H9 (cell line): ENCODE results near the gene TAF13. TPM values are rescaled to one million over a fixed set of nuclear protein-coding genes. Genes with fewer than 3 reads are reported as not detected.

Experiments
- DNase-seq: peaks from one replicate; pipeline ENCODE4 v3.0.0-alpha.2; 2017
- H2AFZ ChIP-seq: one replicate; pipeline ENCODE4 v1.6.1; 2013; ENCODE audit warnings: mild to moderate bottlenecking, low read length, control low read depth, moderate library complexity
- H2AK5ac ChIP-seq: 2 replicates; pipeline ENCODE4 v1.6.1; 2013; ENCODE audit warnings: low read length, control low read depth, mixed read lengths; ENCODE audit not compliant: insufficient read length
- H2BK120ac ChIP-seq: one replicate; pipeline ENCODE4 v1.6.1; 2013; ENCODE audit warnings: low read depth, mild to moderate bottlenecking, low read length, control low read depth, inconsistent platforms; ENCODE audit not compliant: poor library complexity, severe bottlenecking
- H2BK12ac ChIP-seq: 2 replicates; pipeline ENCODE4 v1.6.1; 2013; ENCODE audit warnings: low read length, control low read depth, mixed read lengths, low read depth; ENCODE audit not compliant: insufficient read length
- H2BK15ac ChIP-seq: 2 replicates; pipeline ENCODE4 v1.6.1; 2013; ENCODE audit warnings: low read depth, low read length, control low read depth
- H2BK20ac ChIP-seq: one replicate; pipeline ENCODE4 v1.6.1; 2013; ENCODE audit warnings: low read depth, mild to moderate bottlenecking, low read length, control low read depth, inconsistent platforms; ENCODE audit not compliant: poor library complexity, severe bottlenecking
- H2BK5ac ChIP-seq: 2 replicates; pipeline ENCODE4 v1.6.1; 2013; ENCODE audit warnings: low read length, control low read depth, mixed read lengths; ENCODE audit not compliant: insufficient read length
- H3K14ac ChIP-seq: 2 replicates; pipeline ENCODE4 v1.6.1; 2013; ENCODE audit warnings: low read length, control low read depth; ENCODE audit not compliant: insufficient read depth
- H3K18ac ChIP-seq: 2 replicates; pipeline ENCODE4 v1.6.1; 2013; ENCODE audit warnings: low read depth, mild to moderate bottlenecking, mixed read lengths, low read length, control low read depth; ENCODE audit not compliant: insufficient read length
- H3K23ac ChIP-seq: 2 replicates; pipeline ENCODE4 v1.6.1; 2013; ENCODE audit warnings: low read length, control low read depth, mixed read lengths, low read depth; ENCODE audit not compliant: insufficient read length
- H3K23me2 ChIP-seq: 2 replicates; pipeline ENCODE4 v1.6.1; 2013; ENCODE audit warnings: low read depth, mild to moderate bottlenecking, mixed read lengths, low read length, control low read depth; ENCODE audit not compliant: insufficient read length, poor library complexity, severe bottlenecking
- H3K27ac ChIP-seq: 2 replicates; pipeline ENCODE4 v1.5.1; 2013; ENCODE audit warnings: low read length, control low read depth, mixed read lengths, low read depth; ENCODE audit not compliant: insufficient read length
- H3K27me3 ChIP-seq: 2 replicates; pipeline ENCODE4 v1.6.1; 2013; ENCODE audit warnings: low read length, control low read depth, inconsistent platforms; ENCODE audit not compliant: insufficient read depth
- H3K4ac ChIP-seq: 2 replicates; pipeline ENCODE4 v1.6.1; 2013; ENCODE audit warnings: low read depth, mild to moderate bottlenecking, control low read depth, inconsistent platforms, low read length, moderate library complexity
- H3K4me1 ChIP-seq: 2 replicates; pipeline ENCODE4 v1.6.1; 2013; ENCODE audit warnings: low read length, control low read depth, inconsistent platforms; ENCODE audit not compliant: insufficient read depth
- H3K4me2 ChIP-seq: 2 replicates; pipeline ENCODE4 v1.6.1; 2013; ENCODE audit warnings: low read length, control low read depth, mixed read lengths; ENCODE audit not compliant: insufficient read length, insufficient read depth
- H3K56ac ChIP-seq: 2 replicates; pipeline ENCODE4 v1.6.1; 2013; ENCODE audit warnings: low read depth, mild to moderate bottlenecking, mixed read lengths, low read length, control low read depth; ENCODE audit not compliant: insufficient read length
- H3K79me1 ChIP-seq: 2 replicates; pipeline ENCODE4 v1.6.1; 2013; ENCODE audit warnings: low read depth, mild to moderate bottlenecking, moderate library complexity, low read length, control low read depth, inconsistent platforms; ENCODE audit not compliant: insufficient read depth, poor library complexity, severe bottlenecking
- H3K79me2 ChIP-seq: 2 replicates; pipeline ENCODE4 v1.6.1; 2013; ENCODE audit warnings: low read length, control low read depth, inconsistent platforms; ENCODE audit not compliant: insufficient read depth
- H3K9ac ChIP-seq: 2 replicates; pipeline ENCODE4 v1.6.1; 2013; ENCODE audit warnings: low read length, control low read depth, mixed read lengths; ENCODE audit not compliant: insufficient read length; ENCODE audit errors: extremely low read depth
- H3K9me3 ChIP-seq: one replicate; pipeline ENCODE4 v1.6.1; 2013; ENCODE audit warnings: low read depth, low read length, inconsistent platforms; ENCODE audit not compliant: control insufficient read depth
- H3T11ph ChIP-seq: one replicate; pipeline ENCODE4 v1.6.1; 2013; ENCODE audit warnings: mild to moderate bottlenecking, low read length, control low read depth, inconsistent platforms
- H4K20me1 ChIP-seq: one replicate; pipeline ENCODE4 v1.6.1; 2013; ENCODE audit not compliant: control insufficient read depth, insufficient read length, insufficient read depth
- H4K5ac ChIP-seq: 2 replicates; pipeline ENCODE4 v1.6.1; 2013; ENCODE audit warnings: low read depth, mild to moderate bottlenecking, mixed read lengths, low read length, control low read depth; ENCODE audit not compliant: insufficient read length
- H4K8ac ChIP-seq: replicated peaks from 2 replicates; pipeline ENCODE4 v1.6.1; 2013; ENCODE audit warnings: low read length, control low read depth, mixed read lengths, low read depth; ENCODE audit not compliant: insufficient read length
- H4K91ac ChIP-seq: 2 replicates; pipeline ENCODE4 v1.6.1; 2013; ENCODE audit warnings: low read depth, mild to moderate bottlenecking, moderate library complexity, mixed read lengths, low read length, control low read depth; ENCODE audit not compliant: insufficient read length
- H3K27ac Mint-ChIP-seq, 3 experiments: 2 replicates in 2 of 3; 3 replicates in 1 of 3; pipeline ENCODE4 v1.8.0; 2020 to 2021; ENCODE audit warnings: mixed read lengths in 3 of 3, mild to moderate bottlenecking in 1 of 3, moderate library complexity in 1 of 3
- H3K27me3 Mint-ChIP-seq: 2 replicates; pipeline ENCODE4 v1.8.0; 2021; ENCODE audit warnings: low read depth, mild to moderate bottlenecking, moderate library complexity, mixed read lengths
- H3K36me3 Mint-ChIP-seq, 3 experiments: 2 replicates in 2 of 3; 3 replicates in 1 of 3; pipeline ENCODE4 v1.8.0; 2020 to 2021; ENCODE audit warnings: low read depth in 3 of 3, mixed read lengths in 3 of 3; ENCODE audit not compliant: insufficient read depth in 1 of 3
- H3K4me1 Mint-ChIP-seq, 2 experiments: 2 replicates each; pipeline ENCODE4 v1.8.0; 2020; ENCODE audit warnings: mixed read lengths in 2 of 2
- H3K4me3 Mint-ChIP-seq, 2 experiments: 2 replicates in 1 of 2; 3 replicates in 1 of 2; pipeline ENCODE4 v1.8.0; 2020 to 2021; ENCODE audit warnings: mild to moderate bottlenecking in 2 of 2, mixed read lengths in 2 of 2, moderate library complexity in 1 of 2
- H3K9me3 Mint-ChIP-seq, 2 experiments: 2 replicates in 1 of 2; 3 replicates in 1 of 2; pipeline ENCODE4 v1.8.0; 2020; ENCODE audit warnings: mild to moderate bottlenecking in 2 of 2, mixed read lengths in 2 of 2, moderate library complexity in 1 of 2
- CTCF ChIP-seq: fragments of 200-600 bp; sonication (generic); conservative IDR thresholded peaks from 3 replicates; pipeline ENCODE4 v1.8.0; 2021; ENCODE audit warnings: antibody characterized with exemption, mild to moderate bottlenecking
- WGBS: extraction: QIAGEN DNeasy Blood & Tissue Kit; methylation state at CpG from one replicate; pipeline ENCODE4 v1.1.7; 2013; ENCODE audit warnings: missing lambda C conversion rate, low lambda C conversion rate, mixed read lengths; ENCODE audit not compliant: insufficient read length; ENCODE audit errors: extremely low coverage; 5-methylcytosine and 5-hydroxymethylcytosine counted together
- total RNA-seq: library from RNA; stranded (reverse); gene quantifications from 2 replicates; pipeline ENCODE4 v1.2.1, GENCODE V29; 2021

Gene TAF13
- total RNA-seq, 1 experiment from 2014 or later: 50.9 TPM

DNA sequence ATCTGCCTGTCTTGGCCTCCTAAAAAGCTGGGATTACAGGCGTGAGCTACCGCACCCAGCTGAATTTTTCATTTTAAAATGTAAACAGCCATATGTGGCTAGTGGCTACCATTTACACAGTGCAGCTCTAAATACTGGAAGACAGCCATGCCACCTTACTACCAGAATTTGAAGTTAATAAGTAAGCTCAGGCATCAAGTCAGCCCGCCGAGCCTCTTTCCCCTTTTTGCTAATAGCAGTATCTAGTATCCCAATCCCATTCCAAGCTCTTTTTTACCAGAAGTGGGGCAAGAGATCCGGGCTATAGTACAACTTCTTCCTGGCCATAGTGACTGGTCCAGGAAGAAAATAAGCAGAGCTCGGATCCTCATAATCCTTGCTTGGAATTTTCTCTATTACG, 15.1 kb downstream of the TAF13 start:
- no peak overlapping the region for H3K4ac ChIP-seq
- no peak for TF ChIP-seq CTCF
- WGBS: no CpG with 5 or more reads among the region's 7 CpGs

More for the DNA sequence above, 15.1 kb downstream of the TAF13 start:
- Mint-ChIP-seq H3K27ac (no peak overlapping the region), H3K4me3 (no peak overlapping the region), H3K36me3 (peaks cover 8 to 26% (median 19%) of the 10 kb centered on the region in 3 experiments; a peak in 5 of 7 replicates), H3K9me3 (no peaks in the 10 kb centered on the region), H3K4me1 (no peaks in the 10 kb centered on the region), H3K27me3 (no peaks in the 10 kb centered on the region; the same call in 1 of the 2 replicates)
- Histone ChIP-seq H3K23ac (no peak overlapping the region), H3K14ac (no peak overlapping the region), H2BK5ac (no peak overlapping the region), H2AFZ (no peak overlapping the region), H2BK120ac (no peak overlapping the region), H3K27ac (no peak overlapping the region), H3K9ac (no peak overlapping the region), H3T11ph (no peak overlapping the region), H3K23me2 (no peaks in the 10 kb centered on the region), H3K9me3 (no peaks in the 10 kb centered on the region), H4K91ac (no peak overlapping the region), H2AK5ac (no peak overlapping the region), H3K4me2 (no peak overlapping the region), H3K27me3 (no peaks in the 10 kb centered on the region), H3K18ac (no peak overlapping the region), H4K5ac (no peak overlapping the region), H2BK12ac (no peak overlapping the region), H3K56ac (no peak overlapping the region), H3K4me1 (no peaks in the 10 kb centered on the region), H4K8ac (no peak overlapping the region), H4K20me1 (no peaks in the 10 kb centered on the region), H2BK15ac (no peak overlapping the region), H3K79me2 (no peaks in the 10 kb centered on the region), H2BK20ac (no peak overlapping the region), H3K79me1 (no peaks in the 10 kb centered on the region)
- DNase-seq: no peak
